ENCODE results near the gene ADH4.

GRCh38 chr4:99151452-99151851, 7.4 kb upstream of the ADH4 start:
- no peak for TF ChIP-seq CTCF (IDR thresholded peaks at IDR 0.05 in 8 of 11, conservative IDR thresholded peaks at IDR 0.05 in 3 of 11)
- no peak for TF ChIP-seq POLR2A (IDR thresholded peaks at IDR 0.05)

Measured in spleen (tissue), 7 donors.